Neuronal stem cell (in vitro differentiated cells): ENCODE measurements around the gene RASGEF1C.

ENCODE experiments used
- DNase-seq: peaks from one replicate; pipeline ENCODE4 v3.0.0-alpha.2; 2013; ENCODE audit warnings: low spot score
- H2AFZ ChIP-seq: one replicate; pipeline ENCODE4 v1.6.1; 2013; ENCODE audit warnings: mild to moderate bottlenecking, low read length, inconsistent platforms
- H2AK5ac ChIP-seq: 2 replicates; pipeline ENCODE4 v1.6.1; 2013; ENCODE audit warnings: low read depth, mild to moderate bottlenecking, inconsistent platforms, low read length, moderate library complexity, mixed read lengths
- H2BK120ac ChIP-seq: 2 replicates; pipeline ENCODE4 v1.6.1; 2013; ENCODE audit warnings: low read depth, mild to moderate bottlenecking, inconsistent platforms, low read length, moderate library complexity, mixed read lengths
- H2BK12ac ChIP-seq: one replicate; pipeline ENCODE4 v1.6.1; 2013; ENCODE audit warnings: low read length, inconsistent platforms
- H2BK15ac ChIP-seq: 2 replicates; pipeline ENCODE4 v1.6.1; 2013; ENCODE audit warnings: mild to moderate bottlenecking, low read length, inconsistent platforms, mixed read lengths
- H2BK5ac ChIP-seq: one replicate; pipeline ENCODE4 v1.6.1; 2013; ENCODE audit warnings: inconsistent platforms, mild to moderate bottlenecking, low read length, moderate library complexity
- H3K14ac ChIP-seq: one replicate; pipeline ENCODE4 v1.6.1; 2013; ENCODE audit warnings: low read length, inconsistent platforms
- H3K18ac ChIP-seq: 2 replicates; pipeline ENCODE4 v1.6.1; 2013; ENCODE audit warnings: low read length, inconsistent platforms
- H3K23ac ChIP-seq: 2 replicates; pipeline ENCODE4 v1.6.1; 2013; ENCODE audit warnings: low read depth, mild to moderate bottlenecking, mixed read lengths, low read length, inconsistent platforms; ENCODE audit not compliant: poor library complexity
- H3K27ac ChIP-seq: replicated peaks from 3 replicates; pipeline ENCODE4 v1.5.1; 2013; ENCODE audit warnings: low read length, inconsistent platforms
- H3K27me3 ChIP-seq, 3 experiments: 2 replicates each; pipeline ENCODE4 v1.6.1; 2013; ENCODE audit warnings: low read length in 3 of 3, mild to moderate bottlenecking in 2 of 3, inconsistent platforms in 1 of 3, low read depth in 1 of 3, mixed read lengths in 1 of 3, moderate library complexity in 1 of 3; ENCODE audit not compliant: control insufficient read depth in 3 of 3, insufficient read depth in 3 of 3
- H3K36me3 ChIP-seq, 2 donors: replicated peaks in 1 of 2; 2 replicates each; pipeline ENCODE4 v1.6.1; 2013; ENCODE audit warnings: low read length in 2 of 2; ENCODE audit not compliant: control insufficient read depth in 2 of 2, insufficient read depth in 2 of 2
- H3K4ac ChIP-seq: 2 replicates; pipeline ENCODE4 v1.6.1; 2013; ENCODE audit warnings: inconsistent platforms, mild to moderate bottlenecking, low read length, moderate library complexity
- H3K4me1 ChIP-seq, 2 donors: 1 replicate in 1 of 2; 2 replicates in 1 of 2; pipeline ENCODE4 v1.6.1; 2013; ENCODE audit warnings: low read length in 2 of 2, low read depth in 1 of 2; ENCODE audit not compliant: control insufficient read depth in 2 of 2, insufficient read depth in 1 of 2
- H3K4me2 ChIP-seq: one replicate; pipeline ENCODE4 v1.6.1; 2013; ENCODE audit warnings: mild to moderate bottlenecking, low read length, inconsistent platforms; ENCODE audit not compliant: insufficient read depth, poor library complexity, severe bottlenecking
- H3K4me3 ChIP-seq, 2 donors: 2 replicates each; pipeline ENCODE4 v1.5.1; 2013; ENCODE audit warnings: low read length in 2 of 2, mild to moderate bottlenecking in 2 of 2, inconsistent platforms in 1 of 2, moderate library complexity in 1 of 2
- H3K79me1 ChIP-seq: one replicate; pipeline ENCODE4 v1.6.1; 2013; ENCODE audit warnings: low read depth, mild to moderate bottlenecking, inconsistent platforms, low read length, moderate library complexity
- H3K9ac ChIP-seq: one replicate; pipeline ENCODE4 v1.6.1; 2013; ENCODE audit warnings: mild to moderate bottlenecking, low read depth, low read length, inconsistent platforms; ENCODE audit not compliant: poor library complexity
- H3K9me3 ChIP-seq, 2 donors: replicated peaks in 1 of 2; 2 replicates each; pipeline versions ENCODE3 to v1.6.1; 2013; ENCODE audit warnings: low read length in 2 of 2, mild to moderate bottlenecking in 2 of 2, inconsistent platforms in 1 of 2, low read depth in 1 of 2, mixed read lengths in 1 of 2, moderate library complexity in 1 of 2; ENCODE audit not compliant: control insufficient read depth in 2 of 2, insufficient read depth in 1 of 2
- H4K8ac ChIP-seq: one replicate; pipeline ENCODE4 v1.6.1; 2013; ENCODE audit warnings: low read depth, mild to moderate bottlenecking, inconsistent platforms, low read length, moderate library complexity
- H4K91ac ChIP-seq: one replicate; pipeline ENCODE4 v1.6.1; 2013; ENCODE audit warnings: low read length, low read depth, mild to moderate bottlenecking, inconsistent platforms; ENCODE audit not compliant: poor library complexity
- WGBS, 2 donors: extraction: QIAGEN DNeasy Blood & Tissue Kit; methylation state at CpG; one replicate each; pipeline ENCODE4 v1.1.7; 2013; ENCODE audit warnings: missing lambda C conversion rate in 2 of 2, mixed read lengths in 1 of 2; ENCODE audit not compliant: insufficient read length in 2 of 2, insufficient replicate concordance in 1 of 2; ENCODE audit errors: extremely low coverage in 2 of 2; 5-methylcytosine and 5-hydroxymethylcytosine counted together

Gene RASGEF1C

GRCh38 chr5:180086816-180087399 lies 122.1 kb downstream of the RASGEF1C start:
- no CpG with 5 or more reads among the region's 11 CpGs for WGBS, 2 donors
- Histone ChIP-seq H3K18ac (no peak overlapping the region), H2BK5ac (no peak overlapping the region), H4K8ac (no peak overlapping the region), H2BK15ac (peak overlapping the region; percentile 72), H3K9me3 (peaks cover 0 to 12% of the 10 kb centered on the region in 2 donors), H3K27me3 (no peaks in the 10 kb centered on the region), H3K14ac (no peak overlapping the region), H4K91ac (no peak overlapping the region), H2BK120ac (no peak overlapping the region), H3K4me1 (peaks cover 23 to 34% of the 10 kb centered on the region in 2 donors), H2AFZ (no peak overlapping the region), H2BK12ac (peak overlapping the region; percentile 23), H3K23ac (peak overlapping the region; percentile 38), H3K4me2 (no peak overlapping the region), H3K9ac (no peak overlapping the region), H2AK5ac (peak overlapping the region; percentile 60), H3K4me3 (no peak overlapping the region), H3K4ac (no peak overlapping the region), H3K79me1 (no peaks in the 10 kb centered on the region), H3K36me3 (no peaks in the 10 kb centered on the region), H3K27ac (no peak overlapping the region)
- DNase-seq, result no peak

GRCh38 chr5:180085837-180086236 lies 123.2 kb downstream of the RASGEF1C start:
- no CpG with 5 or more reads among the region's 7 CpGs for WGBS, 2 donors
- no peak overlapping the region for H2BK12ac ChIP-seq
- no peak overlapping the region for H4K8ac ChIP-seq
- H3K4me3 ChIP-seq, result no peak overlapping the region
- H3K36me3 ChIP-seq, result no peaks in the 10 kb centered on the region
- H3K23ac ChIP-seq, result no peak overlapping the region
- H2BK15ac ChIP-seq, result no peak overlapping the region
- no peak overlapping the region for H3K18ac ChIP-seq
- H3K4me2 ChIP-seq, result no peak overlapping the region
- no peak overlapping the region for H2AK5ac ChIP-seq
- H2BK5ac ChIP-seq, result no peak overlapping the region
- H2AFZ ChIP-seq, result peak overlapping the region; percentile 36
- H3K14ac ChIP-seq, result no peak overlapping the region
- H3K9ac ChIP-seq, result no peak overlapping the region
- H3K9me3 ChIP-seq, result peaks cover 0 to 22% of the 10 kb centered on the region in 2 donors
- H3K27me3 ChIP-seq, result no peaks in the 10 kb centered on the region
- DNase-seq, result no peak
- peaks cover 21 to 33% of the 10 kb centered on the region in 2 donors for H3K4me1 ChIP-seq
- H3K27ac ChIP-seq, result no peak overlapping the region
- no peaks in the 10 kb centered on the region for H3K79me1 ChIP-seq
- H4K91ac ChIP-seq, result no peak overlapping the region
- H3K4ac ChIP-seq, result no peak overlapping the region
- H2BK120ac ChIP-seq, result no peak overlapping the region

DNA sequence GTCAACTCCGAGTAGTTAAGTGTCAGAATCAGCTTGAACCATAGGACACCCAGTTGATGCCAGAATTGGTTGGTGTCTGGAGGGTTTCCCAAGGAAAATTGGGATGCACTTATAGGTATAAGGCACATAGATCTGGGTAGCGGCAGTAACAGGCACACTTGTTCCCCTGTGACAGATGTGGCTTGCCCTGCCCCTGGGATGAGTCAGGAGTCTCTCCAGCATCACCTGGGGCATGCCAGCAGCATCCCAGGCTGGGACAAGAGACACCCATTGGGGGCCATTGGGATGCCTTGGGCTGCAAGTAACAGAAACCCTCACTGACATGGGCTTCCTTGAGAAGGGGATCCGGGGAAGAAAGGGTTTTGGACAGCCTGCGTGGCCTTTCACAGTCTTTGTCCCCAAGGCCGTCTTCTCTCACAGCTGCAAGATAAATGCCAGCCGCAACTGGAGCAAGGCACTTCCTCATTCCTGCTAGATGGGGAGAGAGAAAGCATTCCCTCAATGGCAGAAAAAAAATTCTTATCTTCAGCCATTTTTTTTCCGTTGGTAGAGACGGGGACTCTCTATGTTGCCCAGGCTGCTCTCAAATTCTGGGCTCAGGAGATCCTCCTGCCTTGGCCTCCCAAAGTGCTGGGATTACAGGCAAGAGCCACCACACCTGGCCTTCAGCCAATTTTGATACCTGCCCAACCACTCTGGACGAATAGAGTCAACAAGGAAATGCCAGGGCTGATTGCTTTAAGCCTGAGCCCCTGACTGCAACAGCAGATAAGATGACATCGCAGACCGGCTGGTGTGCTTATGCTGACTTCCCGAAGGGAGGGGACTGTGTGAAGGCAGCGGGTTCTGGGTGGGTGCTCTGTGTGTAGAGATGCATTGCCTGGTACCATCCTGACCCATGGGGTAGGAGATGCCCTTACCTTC lies 124.1 kb downstream of the RASGEF1C start:
- DNase-seq, result no peak
- Histone ChIP-seq H2BK120ac (peak overlapping the region; percentile 29), H3K79me1 (no peaks in the 10 kb centered on the region), H2BK15ac (peak overlapping the region; percentile 40), H3K27ac (peak overlapping the region; percentile 94), H2AFZ (peak overlapping the region; percentile 2), H4K91ac (peak overlapping the region; percentile 38), H3K9me3 (peaks cover 0 to 25% of the 10 kb centered on the region in 2 donors), H3K14ac (no peak overlapping the region), H3K4me2 (no peak overlapping the region), H3K23ac (no peak overlapping the region), H3K4ac (no peak overlapping the region), H3K4me3 (no peak overlapping the region), H3K4me1 (peaks cover 21 to 32% of the 10 kb centered on the region in 2 donors), H3K18ac (peak overlapping the region; percentile 95), H3K36me3 (no peaks in the 10 kb centered on the region), H2AK5ac (peak overlapping the region; percentile 76), H3K9ac (no peak overlapping the region), H4K8ac (no peak overlapping the region), H2BK5ac (peak overlapping the region; percentile 46), H3K27me3 (no peaks in the 10 kb centered on the region), H2BK12ac (peak overlapping the region; percentile 82)
- no CpG with 5 or more reads among the region's 13 CpGs for WGBS, 2 donors

GRCh38 chr5:180083529-180084060 lies 125.4 kb downstream of the RASGEF1C start:
- H2BK15ac ChIP-seq, result no peak overlapping the region
- no peak overlapping the region for H4K91ac ChIP-seq
- no peak overlapping the region for H3K4me3 ChIP-seq
- H2AFZ ChIP-seq, result peak overlapping the region; percentile 78
- no peaks in the 10 kb centered on the region for H3K79me1 ChIP-seq
- no peak for DNase-seq
- no CpG with 5 or more reads among the region's 10 CpGs for WGBS, 2 donors
- H3K27me3 ChIP-seq, result no peaks in the 10 kb centered on the region
- no peak overlapping the region for H2BK12ac ChIP-seq
- peaks cover 0 to 32% of the 10 kb centered on the region in 2 donors for H3K9me3 ChIP-seq
- no peak overlapping the region for H3K14ac ChIP-seq
- peak overlapping the region; percentile 76 for H2AK5ac ChIP-seq
- no peak overlapping the region for H3K4me2 ChIP-seq
- peak overlapping the region; percentile 60 for H3K18ac ChIP-seq
- H3K36me3 ChIP-seq, result no peaks in the 10 kb centered on the region
- H3K4me1 ChIP-seq, result peaks cover 21 to 32% of the 10 kb centered on the region in 2 donors
- peak overlapping the region; percentile 32 for H2BK5ac ChIP-seq
- no peak overlapping the region for H4K8ac ChIP-seq
- no peak overlapping the region for H3K23ac ChIP-seq
- no peak overlapping the region for H3K4ac ChIP-seq
- H3K27ac ChIP-seq, result peak overlapping the region; percentile 94
- H2BK120ac ChIP-seq, result peak overlapping the region; percentile 4
- no peak overlapping the region for H3K9ac ChIP-seq
